GDM1 (cell line): Measurements from ENCODE around the gene SERPINE1.
"Not testable (repeated sequence)": the region's sequence is repeated elsewhere in the genome, so short reads cannot be mapped to it uniquely, and the experiment has no call there.

Experiments
- DNase-seq: peaks from one replicate; lab custom pipeline; 2025; lab: John Stamatoyannopoulos, UW

SERPINE1 gene

GRCh38 chr7:101126651-101127459 is at the start of gene SERPINE1:
Gene SERPINE1, plus strand, starts transcription at chr7:101127104. Its CDS starts 1,290 bp downstream, at chr7:101128394.
- peak; percentile 77 for DNase-seq

DNA sequence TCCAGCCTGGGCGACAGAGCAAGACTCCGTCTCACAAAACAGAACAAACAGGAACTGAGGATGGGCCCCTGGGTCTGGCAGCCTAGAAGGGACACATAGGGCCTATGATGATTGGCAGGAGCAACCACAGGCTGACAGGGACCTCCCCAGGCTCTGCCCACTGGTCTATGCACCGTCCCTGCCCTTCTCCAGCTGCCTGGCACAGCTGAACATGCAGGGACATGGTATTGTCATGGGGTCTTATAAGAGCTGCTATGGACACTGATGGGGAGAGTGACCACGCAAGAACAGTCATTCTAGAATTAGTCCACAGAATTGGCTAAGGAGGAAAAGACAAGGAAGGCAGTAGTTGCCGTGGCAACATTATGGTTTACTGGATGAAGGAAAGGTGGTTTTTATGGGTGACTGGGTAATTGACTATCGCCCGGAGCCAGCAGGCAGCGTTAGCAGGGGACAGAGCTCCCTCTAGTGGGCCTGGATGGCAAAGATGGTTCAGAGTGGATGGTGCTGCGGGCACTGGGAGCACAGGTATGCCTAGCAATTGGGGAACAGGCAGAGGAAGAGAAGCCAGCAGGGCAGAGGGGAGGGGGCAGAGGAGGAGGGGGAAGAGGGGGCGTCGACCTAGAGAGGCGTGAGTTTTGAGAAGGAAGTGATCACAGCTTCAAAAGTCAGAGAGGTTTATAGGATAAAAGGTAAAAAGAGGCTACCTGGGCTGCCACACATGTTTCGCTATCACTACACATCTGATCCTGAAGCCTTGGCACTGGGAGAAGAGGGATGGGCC is 49.4 kb upstream of the SERPINE1 start:
- peak; percentile 75 for DNase-seq

- DNase-seq: no peak
Observed at GRCh38 chr7:101081432-101081831, 45.5 kb upstream of the SERPINE1 start.

DNA sequence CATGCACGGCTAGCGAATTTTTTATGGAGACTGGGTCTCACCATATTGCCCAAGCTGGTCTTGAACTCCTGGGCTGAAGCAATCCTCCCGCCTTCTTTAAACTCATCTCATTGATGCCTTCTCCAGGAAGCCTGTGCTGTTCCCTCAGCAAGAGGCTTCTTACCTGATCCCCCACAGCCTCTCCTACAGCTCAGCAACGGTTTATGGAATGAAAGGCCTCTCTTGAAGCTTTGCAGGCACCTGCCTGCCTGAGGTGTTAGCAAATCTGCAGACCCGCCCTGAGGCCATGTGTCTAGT is 42.1 kb upstream of the SERPINE1 start:
- no peak for DNase-seq

DNA sequence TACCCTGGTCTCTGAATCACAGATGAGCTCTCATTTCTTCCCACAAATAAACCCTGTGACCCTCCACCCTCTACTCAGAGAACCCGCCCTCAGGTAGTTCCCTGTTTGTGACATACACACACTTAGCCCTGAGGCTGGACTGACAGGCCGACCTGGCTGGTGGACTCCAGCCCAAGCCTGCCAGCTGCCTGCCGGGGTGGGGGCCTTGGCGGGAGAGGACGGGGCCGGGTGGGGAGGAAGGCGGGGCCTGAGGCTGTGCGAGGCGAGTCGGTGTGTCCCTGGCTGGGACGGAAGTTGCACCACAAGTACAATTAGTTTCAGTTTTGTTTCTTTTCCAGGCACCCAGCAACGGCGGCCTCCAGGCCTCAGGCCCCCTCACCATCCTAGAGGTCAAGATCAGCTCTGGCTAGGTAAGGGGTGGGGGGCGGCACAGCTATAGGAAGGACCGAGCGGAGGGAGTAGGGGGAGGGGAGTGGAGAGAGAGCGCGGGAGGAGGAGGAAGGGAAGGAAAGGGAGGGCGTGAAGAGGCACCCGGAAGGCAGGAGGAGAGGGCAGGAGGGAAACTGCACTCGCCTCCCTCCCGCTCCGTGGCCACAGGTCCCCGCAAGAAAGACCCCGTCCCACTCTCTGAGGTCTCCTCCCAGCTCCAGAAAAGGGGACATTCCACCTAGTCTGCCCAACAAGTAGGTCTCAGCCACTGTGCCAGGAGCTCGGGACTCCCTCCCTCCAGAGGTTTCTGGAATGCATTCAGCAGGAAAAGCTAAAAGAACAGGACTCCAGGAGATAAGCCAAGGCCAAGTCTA is 41.5 kb upstream of the SERPINE1 start, which contains the start of gene TRIM56:
TSS of gene TRIM56 (plus strand) at position 320 of the 803 bp plus-strand sequence. CDS start 1,832 bp downstream, outside the sequence.
- DNase-seq: peak; percentile 58

DNA sequence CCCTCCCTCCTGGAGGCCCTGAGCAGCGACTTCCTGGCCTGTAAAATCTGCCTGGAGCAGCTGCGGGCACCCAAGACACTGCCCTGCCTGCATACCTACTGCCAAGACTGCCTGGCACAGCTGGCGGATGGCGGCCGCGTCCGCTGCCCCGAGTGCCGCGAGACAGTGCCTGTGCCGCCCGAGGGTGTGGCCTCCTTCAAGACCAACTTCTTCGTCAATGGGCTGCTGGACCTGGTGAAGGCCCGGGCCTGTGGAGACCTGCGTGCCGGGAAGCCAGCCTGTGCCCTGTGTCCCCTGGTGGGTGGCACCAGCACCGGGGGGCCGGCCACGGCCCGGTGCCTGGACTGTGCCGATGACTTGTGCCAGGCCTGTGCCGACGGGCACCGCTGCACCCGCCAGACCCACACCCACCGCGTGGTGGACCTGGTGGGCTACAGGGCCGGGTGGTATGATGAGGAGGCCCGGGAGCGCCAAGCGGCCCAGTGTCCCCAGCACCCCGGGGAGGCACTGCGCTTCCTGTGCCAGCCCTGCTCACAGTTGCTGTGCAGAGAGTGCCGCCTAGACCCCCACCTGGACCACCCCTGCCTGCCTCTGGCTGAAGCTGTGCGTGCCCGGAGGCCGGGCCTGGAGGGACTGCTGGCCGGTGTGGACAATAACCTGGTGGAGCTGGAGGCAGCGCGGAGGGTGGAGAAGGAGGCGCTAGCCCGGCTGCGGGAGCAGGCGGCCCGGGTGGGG is 39.4 kb upstream of the SERPINE1 start:
- no peak for DNase-seq

DNA sequence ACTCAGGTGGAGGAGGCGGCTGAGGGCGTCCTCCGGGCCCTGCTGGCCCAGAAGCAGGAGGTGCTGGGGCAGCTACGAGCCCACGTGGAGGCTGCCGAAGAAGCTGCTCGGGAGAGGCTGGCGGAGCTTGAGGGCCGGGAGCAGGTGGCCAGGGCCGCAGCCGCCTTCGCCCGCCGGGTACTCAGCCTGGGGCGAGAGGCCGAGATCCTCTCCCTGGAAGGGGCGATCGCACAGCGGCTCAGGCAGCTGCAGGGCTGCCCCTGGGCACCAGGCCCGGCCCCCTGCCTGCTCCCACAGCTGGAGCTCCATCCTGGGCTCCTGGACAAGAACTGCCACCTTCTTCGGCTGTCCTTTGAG is 38.9 kb upstream of the SERPINE1 start:
- no peak for DNase-seq

DNA sequence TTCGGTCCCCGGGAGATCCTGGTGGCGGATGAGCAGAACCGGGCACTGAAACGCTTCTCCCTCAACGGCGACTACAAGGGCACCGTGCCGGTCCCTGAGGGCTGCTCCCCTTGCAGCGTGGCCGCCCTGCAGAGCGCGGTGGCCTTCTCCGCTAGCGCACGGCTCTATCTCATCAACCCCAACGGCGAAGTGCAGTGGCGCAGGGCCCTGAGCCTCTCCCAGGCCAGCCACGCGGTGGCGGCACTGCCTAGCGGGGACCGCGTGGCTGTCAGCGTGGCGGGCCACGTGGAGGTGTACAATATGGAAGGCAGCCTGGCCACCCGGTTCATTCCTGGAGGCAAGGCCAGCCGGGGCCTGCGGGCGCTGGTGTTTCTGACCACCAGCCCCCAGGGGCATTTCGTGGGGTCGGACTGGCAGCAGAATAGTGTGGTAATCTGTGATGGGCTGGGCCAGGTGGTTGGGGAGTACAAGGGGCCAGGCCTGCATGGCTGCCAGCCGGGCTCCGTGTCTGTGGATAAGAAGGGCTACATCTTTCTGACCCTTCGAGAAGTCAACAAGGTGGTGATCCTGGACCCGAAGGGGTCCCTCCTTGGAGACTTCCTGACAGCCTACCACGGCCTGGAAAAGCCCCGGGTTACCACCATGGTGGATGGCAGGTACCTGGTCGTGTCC is 37.9 kb upstream of the SERPINE1 start:
- DNase-seq: no peak

GRCh38 chr7:101089876-101090275 is 37.0 kb upstream of the SERPINE1 start:
- no peak for DNase-seq

- DNase-seq: not testable (repeated sequence)
Observed at GRCh38 chr7:101092266-101092905, 34.5 kb upstream of the SERPINE1 start.

- no peak for DNase-seq
Observed at GRCh38 chr7:101093906-101094305, 33.0 kb upstream of the SERPINE1 start.

- no peak for DNase-seq
Observed at GRCh38 chr7:101094376-101094775, 32.5 kb upstream of the SERPINE1 start.

DNA sequence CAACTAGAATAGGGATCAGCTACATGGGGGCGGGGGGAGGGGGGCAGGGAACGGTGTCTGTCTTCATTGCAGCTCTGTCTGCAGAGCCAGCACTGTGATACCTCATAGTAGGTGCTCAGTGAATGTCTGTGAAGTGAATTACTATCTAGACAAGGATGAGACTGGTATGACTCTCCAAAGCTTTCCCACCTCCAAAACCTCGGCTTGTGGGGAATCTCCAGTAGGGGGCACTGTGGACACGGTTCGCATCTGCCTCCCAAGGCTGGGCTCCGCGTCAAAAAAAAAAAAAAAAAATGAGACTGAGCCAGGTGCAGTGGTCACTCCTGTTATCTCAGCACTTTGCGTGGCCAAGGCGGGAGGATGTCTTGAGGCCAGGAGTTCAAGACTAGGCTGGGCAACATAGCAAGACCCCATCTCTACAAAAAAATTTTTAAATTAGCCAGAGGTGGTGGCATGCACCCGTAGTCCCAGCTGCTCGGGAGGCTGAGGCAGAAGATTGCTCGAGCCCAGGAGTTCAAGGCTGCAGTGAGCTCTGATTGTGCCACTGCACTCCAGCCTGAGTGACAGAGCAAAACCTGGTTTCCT is 32.0 kb upstream of the SERPINE1 start:
- DNase-seq: no peak

DNA sequence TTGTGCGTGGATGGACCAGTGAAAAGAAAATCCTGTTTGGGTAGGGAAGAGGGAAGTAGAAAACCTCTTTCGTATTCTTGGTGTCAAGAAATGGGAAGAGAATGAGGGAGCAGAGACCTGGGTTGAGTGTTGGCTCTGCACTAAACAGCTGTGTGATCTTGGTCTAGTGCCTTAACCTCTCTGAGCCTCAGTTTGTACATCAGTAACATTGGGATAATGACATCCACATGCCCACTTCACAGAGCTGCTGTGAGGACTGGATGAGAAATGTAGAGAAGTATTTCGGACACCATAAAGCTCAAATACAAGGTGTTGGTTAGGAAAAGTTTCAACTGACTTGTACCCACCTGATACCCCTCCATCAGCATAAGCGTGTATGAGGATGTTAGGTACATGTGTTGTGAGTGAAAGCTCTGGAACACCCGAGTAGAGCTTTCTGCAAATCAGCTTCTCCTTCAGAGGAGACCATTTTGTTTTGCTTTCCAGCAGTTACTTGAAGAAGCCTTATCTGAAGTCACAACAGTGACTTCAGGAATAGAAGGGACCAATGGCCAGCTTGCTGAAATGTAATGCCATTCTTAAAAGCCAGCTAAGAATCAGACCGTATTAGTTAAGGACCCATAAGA is 30.5 kb upstream of the SERPINE1 start:
- DNase-seq: no peak

GRCh38 chr7:101096957-101097347 is 30.0 kb upstream of the SERPINE1 start:
- no peak for DNase-seq

GRCh38 chr7:101097561-101097960 is 29.3 kb upstream of the SERPINE1 start:
- no peak for DNase-seq

DNA sequence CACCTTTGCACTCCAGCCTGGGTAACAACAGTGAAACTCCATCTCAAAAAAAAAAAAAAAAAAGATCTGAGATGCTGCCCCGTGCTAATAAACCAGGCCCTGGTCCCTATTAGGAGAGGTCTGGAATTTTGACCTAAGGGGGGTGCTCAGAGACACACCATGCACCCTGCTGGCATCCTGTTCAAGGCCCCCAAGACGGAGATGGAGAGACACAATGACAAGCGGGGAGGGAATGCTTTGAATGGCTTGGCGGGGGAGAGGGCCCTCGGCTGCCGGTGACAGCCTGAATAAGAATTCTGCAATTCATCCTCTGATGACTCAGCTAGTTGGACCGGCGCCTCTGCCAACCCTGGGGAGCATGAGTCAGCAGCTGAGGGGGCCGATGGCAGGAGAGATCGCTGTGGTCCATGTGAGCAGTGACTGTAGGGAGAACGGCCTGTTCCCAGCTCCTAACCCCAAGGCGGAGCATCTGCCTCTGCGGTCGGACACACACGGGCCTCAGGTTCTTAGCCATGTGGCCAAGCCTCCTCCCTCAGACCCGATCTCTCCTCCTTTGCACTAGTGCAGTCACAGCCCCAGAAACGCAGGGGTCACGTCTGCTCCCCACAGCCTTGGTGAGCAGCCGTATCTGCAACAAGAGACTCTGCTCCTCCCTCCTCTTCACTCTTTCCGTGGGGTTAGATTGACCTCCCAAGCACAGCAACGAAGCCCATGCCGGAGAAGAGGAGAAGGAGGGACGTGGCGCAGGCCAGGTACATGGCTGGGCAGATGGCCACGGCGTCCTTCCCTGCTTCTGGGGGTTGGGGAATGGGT is 26.7 kb upstream of the SERPINE1 start:
- peak; percentile 88 for DNase-seq

GRCh38 chr7:101100858-101101847 is 25.8 kb upstream of the SERPINE1 start:
- no peak for DNase-seq
